Left hindlimb (tissue), 1 donor: Measurements from ENCODE around the gene WDR59.
"Not testable (repeated sequence)": the region's sequence is repeated elsewhere in the genome, so short reads cannot be mapped to it uniquely, and the experiment has no call there.

Source experiments
- DNase-seq: peaks from one replicate; pipeline ENCODE4 v3.0.0-alpha.2; 2018

Gene WDR59

GRCh38 chr16:74954763-74955162 is 30.2 kb downstream of the WDR59 start:
- DNase-seq = no peak

- DNase-seq = no peak
These were observed 33.2 kb downstream of the WDR59 start for GRCh38 chr16:74951681-74952080.

- DNase-seq = no peak
These were observed 33.7 kb downstream of the WDR59 start for GRCh38 chr16:74951206-74951605.

- no peak for DNase-seq
These were observed 34.4 kb downstream of the WDR59 start for GRCh38 chr16:74950511-74950910.

GRCh38 chr16:74949309-74949708 is 35.6 kb downstream of the WDR59 start:
- DNase-seq = no peak

GRCh38 chr16:74944466-74944865 is 40.5 kb downstream of the WDR59 start:
- no peak for DNase-seq

GRCh38 chr16:74942977-74943918 is 41.7 kb downstream of the WDR59 start:
- no peak for DNase-seq

- no peak for DNase-seq
These were observed 42.4 kb downstream of the WDR59 start for GRCh38 chr16:74942566-74942965.

- no peak for DNase-seq
These were observed 45.2 kb downstream of the WDR59 start for GRCh38 chr16:74939688-74940087.

- DNase-seq = no peak
These were observed 47.9 kb downstream of the WDR59 start for GRCh38 chr16:74936902-74937560.

GRCh38 chr16:74931445-74931844 is 53.5 kb downstream of the WDR59 start:
- no peak for DNase-seq

- no peak for DNase-seq
These were observed 55.3 kb downstream of the WDR59 start for GRCh38 chr16:74929636-74930035.

GRCh38 chr16:74926805-74927204 is 58.1 kb downstream of the WDR59 start:
- no peak for DNase-seq

- no peak for DNase-seq
These were observed 61.0 kb downstream of the WDR59 start for GRCh38 chr16:74923766-74924460.

- peak; percentile 47 for DNase-seq
These were observed 62.5 kb downstream of the WDR59 start for GRCh38 chr16:74922150-74923138.

GRCh38 chr16:74921051-74921450 is 63.9 kb downstream of the WDR59 start:
- no peak for DNase-seq

GRCh38 chr16:74909665-74910064 is 75.3 kb downstream of the WDR59 start:
- no peak for DNase-seq

GRCh38 chr16:74908759-74909158 is 76.2 kb downstream of the WDR59 start:
- DNase-seq = not testable (repeated sequence)

GRCh38 chr16:74903901-74904678 is 80.8 kb downstream of the WDR59 start:
- DNase-seq = no peak

- DNase-seq = no peak
These were observed 81.8 kb downstream of the WDR59 start for GRCh38 chr16:74903120-74903519.

GRCh38 chr16:74902161-74902560 is 82.8 kb downstream of the WDR59 start:
- DNase-seq = no peak
